Measurements from ENCODE around the gene CCDC40.

GRCh38 chr17:80145076-80146075, 108.9 kb downstream of the CCDC40 start:
- no peak for TF ChIP-seq CTCF (IDR thresholded peaks at IDR 0.05)
- no peak for TF ChIP-seq POLR2A (IDR thresholded peaks at IDR 0.05)
